Esophagus squamous epithelium (tissue), 5 donors: Measurements from ENCODE around the gene CHD8. TPM values are rescaled to one million over a fixed set of nuclear protein-coding genes. Genes with fewer than 3 reads are reported as not detected.
A peak's percentile ranks its signal among the peaks of the same experiment; 100 is the strongest.

Source experiments
- DNase-seq: peaks from one replicate; lab custom pipeline; 2025; lab: John Stamatoyannopoulos, UW
- H3K27ac ChIP-seq, 4 donors: fragments of 200-600 bp; sonication (generic); one replicate each; pipeline ENCODE4 v1.5.1; 2016 to 2019; ENCODE audit warnings: mild to moderate bottlenecking in 1 of 4
- H3K27me3 ChIP-seq, 4 donors: fragments of 200-600 bp; sonication (generic); 1 replicate in 3 of 4; 2 replicates in 1 of 4; pipeline versions ENCODE4 v1.5.1 to v1.6.0; 2017 to 2021; ENCODE audit warnings: antibody characterized with exemption in 1 of 4
- H3K36me3 ChIP-seq, 3 donors: fragments of 200-600 bp; sonication (generic); one replicate each; pipeline ENCODE4 v1.5.1; 2016 to 2019
- H3K4me1 ChIP-seq, 3 donors: fragments of 200-600 bp; sonication (generic); one replicate each; pipeline ENCODE4 v1.5.1; 2017 to 2019
- H3K4me3 ChIP-seq, 4 donors: fragments of 200-600 bp; sonication (generic); 1 replicate in 3 of 4; 2 replicates in 1 of 4; pipeline ENCODE4 v1.5.1; 2016 to 2019; ENCODE audit warnings: mild to moderate bottlenecking in 2 of 4, moderate library complexity in 1 of 4
- H3K9me3 ChIP-seq, 3 donors: fragments of 200-600 bp; sonication (generic); one replicate each; pipeline ENCODE4 v1.5.1; 2016 to 2019
- POLR2A ChIP-seq, 4 donors: fragments of 450-650 bp; IDR thresholded peaks; one replicate each; pipeline ENCODE4 v1.6.1; 2017; ENCODE audit warnings: antibody characterized with exemption in 4 of 4, mild to moderate bottlenecking in 4 of 4, moderate library complexity in 3 of 4
- WGBS, 2 donors: methylation state at CpG; one replicate each; pipeline ENCODE4 v1.1.5; 2018; 5-methylcytosine and 5-hydroxymethylcytosine counted together
- intact Hi-C: fragments of 100-400 bp; cut with DNase I; formaldehyde crosslinking; loops from one replicate; pipeline ENCODE4 v1.15.0; 2022
- total RNA-seq, 4 donors: library from RNA; depleted of rRNA; stranded (reverse); fragments of >200 nt; gene quantifications; one replicate each; pipeline ENCODE4 v1.1.0, GENCODE V29; 2016
- TF ChIP-seq, protein P1 (sequence below), 6 experiments: fragments of 450-650 bp in 4 of 6; fragments of 200-600 bp in 2 of 6; sonication (generic) in 2 of 6; IDR thresholded peaks; one replicate each; pipeline ENCODE4 v1.5.1; 2016 to 2019; ENCODE audit warnings: antibody characterized with exemption in 6 of 6, mild to moderate bottlenecking in 4 of 6, moderate library complexity in 4 of 6
- donor health status: DM: yes; HTN: yes; CAD: no.

CHD8 gene
- total RNA-seq, 4 donors from 2014 or later = 43.8 to 51.9 (median 47.6) TPM

DNA sequence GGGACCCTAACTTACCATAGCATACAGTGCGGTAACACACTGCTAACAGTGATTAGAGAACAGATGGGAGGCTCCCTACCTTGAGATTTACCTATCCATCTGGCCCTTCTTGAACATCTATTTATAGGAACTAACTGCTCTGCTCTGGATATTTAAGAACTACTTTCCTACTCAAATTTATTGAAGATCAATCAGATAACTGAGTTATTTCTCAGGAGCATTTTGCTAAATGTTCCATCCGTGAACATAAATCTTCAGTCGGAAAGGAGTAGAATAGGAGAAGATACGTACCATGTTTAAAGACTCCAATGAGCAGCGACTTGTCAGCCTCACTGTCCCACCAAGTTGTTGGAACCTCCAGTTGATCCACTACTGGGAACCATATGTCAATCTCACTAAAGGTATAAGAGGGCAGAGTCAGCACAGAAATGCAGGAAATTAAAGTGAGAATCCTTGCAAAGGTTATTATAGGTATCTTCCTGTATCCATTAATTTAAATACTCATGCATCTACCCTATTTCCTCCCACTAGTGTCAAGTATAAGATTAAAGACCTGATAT is 56.5 kb downstream of the CHD8 start:
- DNase-seq = no peak
- no peaks in the 10 kb centered on the region for H3K4me1 ChIP-seq
- no peak overlapping the region for H3K4me3 ChIP-seq
- no peaks in the 10 kb centered on the region for H3K9me3 ChIP-seq
- peaks cover 22 to 100% (median 73%) of the 10 kb centered on the region in 3 donors for H3K36me3 ChIP-seq
- no peak overlapping the region for H3K27ac ChIP-seq
- WGBS, 2 donors = 98 to 99% methylated on average over 5 of the region's 5 CpGs
- H3K27me3 ChIP-seq = no peaks in the 10 kb centered on the region
- TF ChIP-seq, protein P1, sequence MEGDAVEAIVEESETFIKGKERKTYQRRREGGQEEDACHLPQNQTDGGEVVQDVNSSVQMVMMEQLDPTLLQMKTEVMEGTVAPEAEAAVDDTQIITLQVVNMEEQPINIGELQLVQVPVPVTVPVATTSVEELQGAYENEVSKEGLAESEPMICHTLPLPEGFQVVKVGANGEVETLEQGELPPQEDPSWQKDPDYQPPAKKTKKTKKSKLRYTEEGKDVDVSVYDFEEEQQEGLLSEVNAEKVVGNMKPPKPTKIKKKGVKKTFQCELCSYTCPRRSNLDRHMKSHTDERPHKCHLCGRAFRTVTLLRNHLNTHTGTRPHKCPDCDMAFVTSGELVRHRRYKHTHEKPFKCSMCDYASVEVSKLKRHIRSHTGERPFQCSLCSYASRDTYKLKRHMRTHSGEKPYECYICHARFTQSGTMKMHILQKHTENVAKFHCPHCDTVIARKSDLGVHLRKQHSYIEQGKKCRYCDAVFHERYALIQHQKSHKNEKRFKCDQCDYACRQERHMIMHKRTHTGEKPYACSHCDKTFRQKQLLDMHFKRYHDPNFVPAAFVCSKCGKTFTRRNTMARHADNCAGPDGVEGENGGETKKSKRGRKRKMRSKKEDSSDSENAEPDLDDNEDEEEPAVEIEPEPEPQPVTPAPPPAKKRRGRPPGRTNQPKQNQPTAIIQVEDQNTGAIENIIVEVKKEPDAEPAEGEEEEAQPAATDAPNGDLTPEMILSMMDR (IDR thresholded peaks at IDR 0.05) = no peak
- no peak for TF ChIP-seq POLR2A (IDR thresholded peaks at IDR 0.05)
- intact Hi-C loops = no loop called here

DNA sequence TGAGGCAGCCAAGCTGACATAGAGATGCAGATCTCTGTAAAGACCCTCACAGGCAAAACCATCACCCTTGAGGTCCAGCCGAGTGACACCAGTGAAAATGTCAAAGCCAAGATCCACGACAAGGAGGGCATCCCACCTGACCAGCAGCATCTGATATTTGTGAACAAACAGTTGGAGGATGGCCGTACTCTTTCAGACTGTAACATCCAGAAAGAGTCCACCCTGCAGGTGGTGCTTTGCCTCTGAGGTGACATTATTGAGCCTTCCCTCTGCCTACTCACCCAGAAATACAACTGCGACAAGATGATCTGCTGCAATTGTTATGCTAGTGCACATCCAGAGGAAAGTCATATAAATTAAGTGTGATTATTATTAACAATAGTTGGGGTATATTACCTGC is 57.0 kb downstream of the CHD8 start:
- Histone ChIP-seq H3K27me3 (no peaks in the 10 kb centered on the region), H3K4me1 (no peaks in the 10 kb centered on the region), H3K9me3 (no peaks in the 10 kb centered on the region), H3K27ac (no peak overlapping the region), H3K36me3 (peaks cover 25 to 100% (median 77%) of the 10 kb centered on the region in 3 donors), H3K4me3 (no peak overlapping the region)
- DNase-seq = no peak
- intact Hi-C loops = no loop called here
- WGBS, 2 donors = 93 to 95% methylated on average over 2 to 4 of the region's 4 CpGs
- TF ChIP-seq, protein P1 (IDR thresholded peaks at IDR 0.05) = no peak
- TF ChIP-seq POLR2A (IDR thresholded peaks at IDR 0.05) = no peak

DNA sequence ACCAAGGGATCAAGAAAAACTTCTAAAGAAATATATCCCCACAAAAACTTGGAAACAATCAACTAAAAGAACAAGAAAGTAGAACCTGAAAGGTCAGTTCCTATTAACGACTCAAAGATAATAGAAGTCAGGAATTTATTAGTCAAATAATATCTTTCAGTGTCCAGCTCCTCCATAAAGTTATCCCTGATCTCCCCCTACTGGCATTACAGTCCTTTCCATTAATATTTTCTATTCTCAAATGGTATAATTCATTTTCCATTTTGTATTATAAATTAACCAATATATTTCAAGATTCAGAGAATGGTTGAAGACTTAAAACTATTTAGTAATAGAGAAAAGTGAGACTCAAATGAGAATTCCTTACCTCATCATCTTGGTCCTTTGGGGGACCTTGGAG is 60.5 kb downstream of the CHD8 start:
- Histone ChIP-seq H3K36me3 (peaks cover 34 to 100% (median 82%) of the 10 kb centered on the region in 3 donors), H3K27ac (no peak overlapping the region), H3K27me3 (no peaks in the 10 kb centered on the region), H3K4me1 (no peaks in the 10 kb centered on the region), H3K9me3 (no peaks in the 10 kb centered on the region), H3K4me3 (no peak overlapping the region)
- no peak for TF ChIP-seq POLR2A (IDR thresholded peaks at IDR 0.05)
- TF ChIP-seq, protein P1 (IDR thresholded peaks at IDR 0.05) = no peak
- DNase-seq = no peak
- intact Hi-C loops = no loop called here
- 0% methylated on average over 1 of the region's 1 CpG for WGBS, 2 donors

DNA sequence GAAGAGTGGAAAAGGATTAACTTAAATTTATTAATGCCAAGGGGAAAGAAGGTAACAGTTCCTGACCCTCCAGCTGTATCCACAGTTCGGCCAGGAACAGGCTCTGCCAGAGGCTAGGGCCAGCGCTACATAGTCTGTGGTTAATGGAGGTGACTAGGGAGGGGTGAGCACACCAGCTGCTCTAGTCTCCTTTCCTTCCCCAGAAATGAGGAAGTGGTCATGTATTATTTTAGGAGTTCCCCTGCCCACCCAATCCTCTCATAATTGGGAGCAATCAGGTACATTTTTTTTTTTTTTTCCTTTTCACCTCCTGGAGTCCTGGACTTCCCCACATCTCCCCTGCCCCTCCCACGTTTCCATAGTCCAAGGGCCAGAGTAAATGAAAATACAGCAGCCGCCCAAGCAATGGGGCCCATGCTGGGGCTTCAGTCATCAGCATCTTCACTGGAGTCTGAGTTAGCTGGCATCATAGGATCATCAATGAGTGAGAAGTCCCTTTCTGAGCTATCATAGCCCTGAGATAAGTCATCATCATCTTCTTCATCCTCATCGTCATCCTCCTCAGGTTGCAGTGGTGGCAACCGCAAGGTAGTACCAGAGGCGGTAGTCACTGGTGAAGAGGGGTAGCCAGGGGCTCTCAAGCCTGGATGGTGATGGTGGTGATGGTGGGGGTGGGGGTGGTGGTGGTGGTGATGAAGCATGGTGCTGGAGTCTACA is 70.6 kb downstream of the CHD8 start:
- Histone ChIP-seq H3K4me3 (no peak overlapping the region), H3K27me3 (no peaks in the 10 kb centered on the region), H3K9me3 (no peaks in the 10 kb centered on the region), H3K27ac (peak overlapping the region; percentile 80 to 93 (median 90)), H3K36me3 (peaks cover 4 to 53% (median 18%) of the 10 kb centered on the region in 3 donors), H3K4me1 (peaks cover 5 to 36% (median 16%) of the 10 kb centered on the region in 3 donors)
- intact Hi-C loops = loop anchor here (10.0 kb wide), 1 partner anchor 131 kb away; no protein-coding TSS in a partner anchor
- no peak for TF ChIP-seq POLR2A (IDR thresholded peaks at IDR 0.05)
- TF ChIP-seq, protein P1 (IDR thresholded peaks at IDR 0.05) = no peak
- no peak for DNase-seq
- WGBS, 2 donors = 72 to 81% methylated on average over 4 to 7 of the region's 7 CpGs

DNA sequence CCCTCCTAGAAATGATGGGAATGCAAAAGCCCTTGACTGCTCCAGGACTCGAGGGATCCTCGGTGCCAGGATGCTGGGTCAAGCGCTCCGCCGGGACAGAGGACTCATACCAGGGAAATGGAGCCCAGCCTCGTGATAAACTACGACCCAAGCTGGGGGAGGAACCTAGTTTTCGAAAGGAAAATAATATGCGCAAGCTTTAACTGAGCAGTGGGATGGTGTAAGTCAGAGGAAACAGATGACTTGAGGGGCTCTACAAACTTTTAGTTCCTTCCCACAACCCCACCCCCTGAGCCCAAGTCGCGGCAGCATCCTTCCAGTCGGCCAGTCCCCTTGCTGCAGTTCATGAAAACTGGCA is 71.5 kb downstream of the CHD8 start:
- intact Hi-C loops = loop anchor here (10.0 kb wide), 1 partner anchor 130 kb away; no protein-coding TSS in a partner anchor
- whole genome bisulfite sequencing, 2 donors = 0 to 1% methylated on average over 12 of the region's 12 CpGs
- H3K27ac ChIP-seq = peak overlapping the region; percentile 80 to 93 (median 90)

More for the DNA sequence above, 71.5 kb downstream of the CHD8 start:
- peaks cover 4 to 44% (median 18%) of the 10 kb centered on the region in 3 donors for H3K36me3 ChIP-seq
- DNase-seq = no peak
- no peaks in the 10 kb centered on the region for H3K27me3 ChIP-seq
- TF ChIP-seq, protein P1 (IDR thresholded peaks at IDR 0.05) = no peak
- no peak for TF ChIP-seq POLR2A (IDR thresholded peaks at IDR 0.05)
- peak overlapping the region; percentile 56 to 93 (median 82) for H3K4me3 ChIP-seq
- peaks cover 5 to 36% (median 16%) of the 10 kb centered on the region in 3 donors for H3K4me1 ChIP-seq
- no peaks in the 10 kb centered on the region for H3K9me3 ChIP-seq
